NCI-H128 (cell line): ENCODE measurements around the gene IFT22.
"Not testable (repeated sequence)": the region's sequence is repeated elsewhere in the genome, so short reads cannot be mapped to it uniquely, and the experiment has no call there.

Experiments used
- DNase-seq: peaks from one replicate; lab custom pipeline; 2025; ENCODE audit not compliant: unreplicated experiment; lab: John Stamatoyannopoulos, UW

The IFT22 gene

GRCh38 chr7:101278461-101279292 lies 42.9 kb downstream of the IFT22 start:
- DNase-seq: no peak

GRCh38 chr7:101277155-101277554 lies 44.5 kb downstream of the IFT22 start:
- DNase-seq: no peak

DNA sequence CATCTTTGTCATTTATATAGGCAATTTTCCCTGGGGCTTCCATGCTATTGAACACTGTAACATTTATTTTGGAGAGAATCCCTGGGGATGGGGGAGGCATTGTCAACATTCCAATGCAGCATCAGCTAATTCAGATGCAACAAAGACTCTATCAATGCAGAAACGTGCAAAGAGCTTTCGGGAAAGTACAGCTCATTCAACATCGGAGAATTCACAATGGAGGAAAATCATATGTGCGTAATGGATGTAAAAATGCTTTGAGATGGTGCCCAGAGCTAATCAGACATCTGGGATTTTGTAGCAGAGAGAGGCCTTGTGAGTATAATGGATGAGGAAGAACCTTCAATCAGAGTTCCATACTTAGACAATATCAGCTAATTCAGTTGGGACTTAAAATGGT lies 48.4 kb downstream of the IFT22 start:
- DNase-seq: no peak

DNA sequence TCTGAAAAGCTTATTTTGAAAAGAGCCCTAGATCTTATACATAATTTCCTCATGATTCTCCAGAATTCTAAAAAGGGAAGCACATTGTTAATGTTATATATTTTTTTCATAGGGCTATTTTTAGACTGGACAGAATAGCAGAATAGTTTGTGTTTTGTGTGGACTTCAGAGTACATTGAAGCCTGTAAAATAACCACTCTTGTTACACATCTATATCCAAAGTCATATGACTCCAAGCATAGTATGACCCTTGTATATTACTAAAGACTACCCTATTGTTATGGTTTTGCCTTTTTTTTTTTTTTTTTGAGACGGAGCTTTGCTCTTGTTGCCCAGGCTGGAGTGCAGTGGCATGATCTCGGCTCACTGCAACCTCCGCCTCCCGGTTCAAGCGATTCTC lies 50.6 kb downstream of the IFT22 start:
- DNase-seq: no peak

- no peak for DNase-seq
Measured at GRCh38 chr7:101269664-101270063, 51.9 kb downstream of the IFT22 start.

- no peak for DNase-seq
Measured at GRCh38 chr7:101265622-101266516, 55.7 kb downstream of the IFT22 start.

- not testable (repeated sequence) for DNase-seq
Measured at GRCh38 chr7:101264102-101264706, 57.4 kb downstream of the IFT22 start.
